A673 (cell line): ENCODE data around the gene B3GALT6. TPM values are rescaled to one million over a fixed set of nuclear protein-coding genes. Genes with fewer than 3 reads are reported as not detected.
"Not testable (repeated sequence)": the region's sequence is repeated elsewhere in the genome, so short reads cannot be mapped to it uniquely, and the experiment has no call there.

ENCODE experiments used
- BruUV-seq: library from RNA; stranded (reverse); fragments of 400-500 nt; replicated peaks from 2 replicates; lab custom pipeline; 2021; lab: Mats Ljungman, UMichigan
- CTCF ChIA-PET: fragments of 300-600 bp; sonication (Branson Sonifier 250); formaldehyde crosslinking; loops from one replicate; lab custom pipeline; 2022; ENCODE audit warnings: antibody characterized with exemption; lab: Charles Lee
- POLR2A ChIA-PET: fragments of 300-600 bp; sonication (Branson Sonifier 250); formaldehyde crosslinking; loops from one replicate; lab custom pipeline; 2022; ENCODE audit warnings: antibody characterized with exemption; ENCODE audit not compliant: low non-redundant PET; lab: Charles Lee
- DNase-seq: peaks from one replicate; pipeline ENCODE4 v3.0.0-alpha.2; 2015; ENCODE audit warnings: low spot score
- H3K27ac ChIP-seq: fragments of 200-600 bp; sonication (generic); 2 replicates; pipeline ENCODE4 v1.5.1; 2016; ENCODE audit warnings: mixed run types, low read depth, mild to moderate bottlenecking, mixed read lengths, antibody characterized with exemption, low read length; ENCODE audit not compliant: poor library complexity, severe bottlenecking
- H3K27me3 ChIP-seq: fragments of 200-600 bp; sonication (generic); replicated peaks from 2 replicates; pipeline ENCODE4 v1.6.1; 2017; ENCODE audit warnings: mixed run types, low read depth, mild to moderate bottlenecking, mixed read lengths, antibody characterized with exemption, low read length; ENCODE audit not compliant: insufficient read depth, poor library complexity
- H3K36me3 ChIP-seq: fragments of 200-600 bp; sonication (generic); 2 replicates; pipeline ENCODE4 v1.6.1; 2016; ENCODE audit warnings: mixed run types, mild to moderate bottlenecking, mixed read lengths, antibody characterized with exemption, low read length; ENCODE audit not compliant: insufficient read depth, poor library complexity, severe bottlenecking
- H3K4me1 ChIP-seq: fragments of 200-600 bp; sonication (generic); 2 replicates; pipeline ENCODE4 v1.6.1; 2017; ENCODE audit warnings: mixed run types, mild to moderate bottlenecking, mixed read lengths, antibody characterized with exemption, low read length; ENCODE audit not compliant: insufficient read depth, poor library complexity, severe bottlenecking
- H3K4me3 ChIP-seq: fragments of 200-600 bp; sonication (generic); 2 replicates; pipeline ENCODE4 v1.5.1; 2016; ENCODE audit warnings: low read depth, mixed run types, mild to moderate bottlenecking, mixed read lengths, low read length; ENCODE audit not compliant: poor library complexity, severe bottlenecking
- H3K9me3 ChIP-seq: fragments of 200-600 bp; sonication (generic); 2 replicates; pipeline ENCODE4 v1.6.1; 2016; ENCODE audit warnings: mixed run types, low read depth, mild to moderate bottlenecking, mixed read lengths, antibody characterized with exemption, low read length; ENCODE audit not compliant: poor library complexity, severe bottlenecking
- EZH2 ChIP-seq: fragments of 200-600 bp; sonication (generic); IDR thresholded peaks from 2 replicates; pipeline ENCODE4 v1.6.1; 2017; ENCODE audit warnings: borderline replicate concordance, low read depth, mild to moderate bottlenecking, mixed read lengths, antibody characterized with exemption, low read length; ENCODE audit not compliant: poor library complexity, severe bottlenecking
- intact Hi-C: fragments of 100-400 bp; cut with micrococcal nuclease; formaldehyde crosslinking; loops from one replicate; pipeline ENCODE4 v1.10.0; 2022; ENCODE audit not compliant: unreplicated experiment
- total RNA-seq: library from RNA; stranded (reverse); gene quantifications from 2 replicates; pipeline ENCODE4 v1.2.3, GENCODE V29; 2021
- TF ChIP-seq, protein P1 (sequence below): fragments of 300-800, 200-600 bp; sonication (generic); conservative IDR thresholded peaks from 2 replicates; pipeline ENCODE4 v1.5.1; 2017; ENCODE audit warnings: low read depth, mild to moderate bottlenecking, antibody characterized with exemption, low read length, moderate library complexity, mixed read lengths

Gene B3GALT6
- total RNA-seq, 1 experiment from 2014 or later: 41.8 TPM

GRCh38 chr1:1189111-1189510 lies 42.9 kb upstream of the B3GALT6 start:
- ChIA-PET CTCF (no interaction called here), POLR2A (no interaction called here)
- Histone ChIP-seq H3K36me3 (no peaks in the 10 kb centered on the region), H3K4me3 (no peak overlapping the region), H3K27me3 (no peaks in the 10 kb centered on the region), H3K27ac (no peak overlapping the region), H3K9me3 (no peaks in the 10 kb centered on the region), H3K4me1 (no peaks in the 10 kb centered on the region)
- intact Hi-C loops: no loop called here
- no TSS peak for BruUV-seq
- TF ChIP-seq EZH2: no peak
- TF ChIP-seq, protein P1, sequence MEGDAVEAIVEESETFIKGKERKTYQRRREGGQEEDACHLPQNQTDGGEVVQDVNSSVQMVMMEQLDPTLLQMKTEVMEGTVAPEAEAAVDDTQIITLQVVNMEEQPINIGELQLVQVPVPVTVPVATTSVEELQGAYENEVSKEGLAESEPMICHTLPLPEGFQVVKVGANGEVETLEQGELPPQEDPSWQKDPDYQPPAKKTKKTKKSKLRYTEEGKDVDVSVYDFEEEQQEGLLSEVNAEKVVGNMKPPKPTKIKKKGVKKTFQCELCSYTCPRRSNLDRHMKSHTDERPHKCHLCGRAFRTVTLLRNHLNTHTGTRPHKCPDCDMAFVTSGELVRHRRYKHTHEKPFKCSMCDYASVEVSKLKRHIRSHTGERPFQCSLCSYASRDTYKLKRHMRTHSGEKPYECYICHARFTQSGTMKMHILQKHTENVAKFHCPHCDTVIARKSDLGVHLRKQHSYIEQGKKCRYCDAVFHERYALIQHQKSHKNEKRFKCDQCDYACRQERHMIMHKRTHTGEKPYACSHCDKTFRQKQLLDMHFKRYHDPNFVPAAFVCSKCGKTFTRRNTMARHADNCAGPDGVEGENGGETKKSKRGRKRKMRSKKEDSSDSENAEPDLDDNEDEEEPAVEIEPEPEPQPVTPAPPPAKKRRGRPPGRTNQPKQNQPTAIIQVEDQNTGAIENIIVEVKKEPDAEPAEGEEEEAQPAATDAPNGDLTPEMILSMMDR: no peak
- no peak for DNase-seq

DNA sequence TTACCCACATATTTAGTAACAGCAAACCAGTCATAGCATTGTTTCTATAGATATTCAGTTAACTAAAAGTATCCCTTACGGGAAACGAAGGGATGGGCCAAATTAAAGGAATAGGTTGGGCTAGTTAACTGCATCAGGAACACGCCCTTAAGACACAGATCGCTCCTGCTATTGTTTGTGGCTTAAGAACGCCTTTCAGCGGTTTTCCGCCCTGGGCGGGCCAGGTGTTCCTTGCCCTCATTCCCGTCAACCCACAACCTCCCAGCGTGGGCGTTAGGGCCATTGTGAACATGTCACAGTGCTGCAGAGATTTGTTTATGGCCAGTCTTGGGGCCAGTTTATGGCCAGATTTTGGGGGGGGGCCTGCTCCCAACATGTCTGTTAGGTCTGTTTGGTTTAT lies 40.3 kb upstream of the B3GALT6 start:
- Histone ChIP-seq H3K4me1 (no peaks in the 10 kb centered on the region), H3K27me3 (no peaks in the 10 kb centered on the region), H3K36me3 (no peaks in the 10 kb centered on the region), H3K9me3 (no peaks in the 10 kb centered on the region), H3K27ac (no peak overlapping the region), H3K4me3 (no peak overlapping the region)
- no TSS peak for BruUV-seq
- TF ChIP-seq, protein P1: no peak
- no peak for TF ChIP-seq EZH2
- ChIA-PET POLR2A (no interaction called here), CTCF (no interaction called here)
- intact Hi-C loops: no loop called here
- DNase-seq: no peak

DNA sequence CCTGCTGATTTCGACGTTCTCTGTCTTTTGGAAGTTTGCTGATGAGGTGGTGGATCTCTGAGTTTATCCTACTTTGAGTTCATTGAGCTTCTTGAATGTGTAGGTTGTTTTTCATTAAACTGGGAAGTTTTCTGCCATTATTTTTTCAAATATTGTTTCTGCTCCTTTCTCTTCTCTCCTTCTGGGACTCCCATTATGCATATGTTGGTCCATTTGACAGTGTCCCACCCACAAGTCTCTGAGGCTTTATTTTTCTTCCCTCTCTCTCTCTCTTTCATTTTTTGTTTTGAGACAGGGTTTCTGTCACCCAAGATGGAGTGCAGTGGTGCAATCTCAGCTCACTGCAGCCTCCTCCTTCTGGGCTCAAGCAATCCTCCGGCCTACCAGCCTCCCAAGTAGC lies 37.3 kb upstream of the B3GALT6 start:
- intact Hi-C loops: no loop called here
- TF ChIP-seq, protein P1: no peak
- no peak for TF ChIP-seq EZH2
- Histone ChIP-seq H3K4me1 (no peaks in the 10 kb centered on the region), H3K27me3 (no peaks in the 10 kb centered on the region), H3K36me3 (no peaks in the 10 kb centered on the region), H3K27ac (no peak overlapping the region), H3K4me3 (no peak overlapping the region), H3K9me3 (no peaks in the 10 kb centered on the region)
- CTCF ChIA-PET: no interaction called here
- no peak for DNase-seq
- POLR2A ChIA-PET: no interaction called here
- no TSS peak for BruUV-seq

DNA sequence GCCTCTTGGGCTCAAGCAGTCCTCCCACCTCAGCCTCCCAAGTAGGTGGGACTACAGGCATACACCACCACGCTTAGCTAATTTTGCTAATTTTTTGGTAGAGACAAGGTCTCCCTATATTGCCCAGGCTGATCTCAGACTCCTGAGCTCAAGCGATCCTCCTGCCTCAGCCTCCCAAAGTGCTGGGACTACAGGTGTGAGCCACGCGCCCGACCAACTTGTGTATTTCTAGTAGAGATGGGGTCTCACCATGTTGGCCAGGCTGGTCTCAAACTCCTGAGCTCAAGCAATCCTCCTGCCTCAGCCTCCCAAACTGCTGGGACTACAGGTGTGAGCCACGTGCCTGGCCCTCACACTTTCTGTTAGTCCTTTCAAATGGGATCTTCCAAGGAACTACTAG lies 36.3 kb upstream of the B3GALT6 start:
- H3K4me1 ChIP-seq, intact Hi-C loops, H3K27me3 ChIP-seq, H3K27ac ChIP-seq, H3K4me3 ChIP-seq, H3K36me3 ChIP-seq, CTCF ChIA-PET, H3K9me3 ChIP-seq, BruUV-seq, POLR2A ChIA-PET, DNase-seq: not testable (repeated sequence)
